C4-2B (cell line): ENCODE results near the gene MAPK8IP2.

Source experiments
- ZFX ChIP-seq: fragments of 450-650 bp; IDR thresholded peaks from 2 replicates; pipeline ENCODE4 v1.6.1; 2017
- TF ChIP-seq, protein P1 (sequence below): fragments of 450-650 bp; conservative IDR thresholded peaks from 2 replicates; pipeline ENCODE4 v1.5.1; 2017; ENCODE audit warnings: mild to moderate bottlenecking

DNA sequence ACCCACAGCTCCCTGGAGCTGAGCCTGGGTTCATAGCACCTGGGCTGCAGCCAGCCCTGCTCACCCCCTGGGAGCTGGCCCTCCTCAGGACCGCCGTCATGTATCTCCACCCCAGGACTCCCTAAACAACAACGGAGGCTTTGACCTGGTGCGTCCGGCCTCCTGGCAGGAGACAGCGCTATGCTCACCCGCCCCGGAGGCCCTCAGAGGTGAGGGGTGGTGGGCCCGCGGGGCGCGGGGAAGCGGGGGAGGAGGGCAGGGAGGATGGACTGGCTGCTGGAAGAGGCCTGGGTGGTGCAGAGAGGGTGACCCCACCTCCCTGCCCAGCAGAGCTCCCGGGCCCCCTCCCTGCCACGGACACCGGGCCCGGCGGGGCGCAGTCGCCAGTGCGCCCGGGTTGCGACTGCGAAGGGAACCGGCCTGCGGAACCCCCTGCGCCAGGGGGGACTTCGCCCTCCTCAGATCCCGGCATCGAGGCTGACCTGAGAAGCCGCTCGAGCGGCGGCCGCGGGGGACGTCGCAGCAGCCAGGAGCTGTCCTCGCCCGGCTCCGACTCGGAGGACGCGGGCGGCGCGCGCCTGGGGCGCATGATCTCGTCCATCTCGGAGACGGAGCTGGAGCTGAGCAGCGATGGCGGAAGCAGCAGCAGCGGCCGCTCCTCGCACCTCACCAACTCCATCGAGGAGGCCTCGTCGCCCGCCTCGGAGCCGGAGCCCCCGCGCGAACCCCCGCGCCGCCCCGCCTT lies 3.1 kb downstream of the MAPK8IP2 start:
- TF ChIP-seq, protein P1, sequence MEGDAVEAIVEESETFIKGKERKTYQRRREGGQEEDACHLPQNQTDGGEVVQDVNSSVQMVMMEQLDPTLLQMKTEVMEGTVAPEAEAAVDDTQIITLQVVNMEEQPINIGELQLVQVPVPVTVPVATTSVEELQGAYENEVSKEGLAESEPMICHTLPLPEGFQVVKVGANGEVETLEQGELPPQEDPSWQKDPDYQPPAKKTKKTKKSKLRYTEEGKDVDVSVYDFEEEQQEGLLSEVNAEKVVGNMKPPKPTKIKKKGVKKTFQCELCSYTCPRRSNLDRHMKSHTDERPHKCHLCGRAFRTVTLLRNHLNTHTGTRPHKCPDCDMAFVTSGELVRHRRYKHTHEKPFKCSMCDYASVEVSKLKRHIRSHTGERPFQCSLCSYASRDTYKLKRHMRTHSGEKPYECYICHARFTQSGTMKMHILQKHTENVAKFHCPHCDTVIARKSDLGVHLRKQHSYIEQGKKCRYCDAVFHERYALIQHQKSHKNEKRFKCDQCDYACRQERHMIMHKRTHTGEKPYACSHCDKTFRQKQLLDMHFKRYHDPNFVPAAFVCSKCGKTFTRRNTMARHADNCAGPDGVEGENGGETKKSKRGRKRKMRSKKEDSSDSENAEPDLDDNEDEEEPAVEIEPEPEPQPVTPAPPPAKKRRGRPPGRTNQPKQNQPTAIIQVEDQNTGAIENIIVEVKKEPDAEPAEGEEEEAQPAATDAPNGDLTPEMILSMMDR, result no peak
- TF ChIP-seq ZFX, result no peak
